Effector memory CD4-positive, alpha-beta T cell (primary cell): ENCODE data around the gene CMKLR1.

Experiments used
- DNase-seq, 3 donors: peaks; one replicate each; pipeline ENCODE4 v3.0.0-alpha.2; 2020
- H3K27ac ChIP-seq: 2 replicates; pipeline ENCODE4 v1.7.0; 2013; ENCODE audit warnings: mild to moderate bottlenecking, low read length, moderate library complexity; ENCODE audit not compliant: insufficient read depth, poor library complexity, severe bottlenecking
- H3K27me3 ChIP-seq: replicated peaks from 2 replicates; pipeline ENCODE4 v1.7.0; 2013; ENCODE audit warnings: mild to moderate bottlenecking, low read length; ENCODE audit not compliant: insufficient read depth, control insufficient read depth, poor library complexity, severe bottlenecking
- H3K36me3 ChIP-seq: 2 replicates; pipeline ENCODE4 v1.7.0; 2013; ENCODE audit warnings: mild to moderate bottlenecking, low read length, moderate library complexity; ENCODE audit not compliant: control insufficient read depth, insufficient read depth
- H3K4me1 ChIP-seq: 2 replicates; pipeline ENCODE4 v1.7.0; 2013; ENCODE audit warnings: low read length, mild to moderate bottlenecking; ENCODE audit not compliant: control insufficient read depth, insufficient read depth, poor library complexity, severe bottlenecking
- H3K4me3 ChIP-seq: 2 replicates; pipeline ENCODE4 v1.7.0; 2013; ENCODE audit warnings: low read length, low read depth, mild to moderate bottlenecking; ENCODE audit not compliant: insufficient read depth, poor library complexity, severe bottlenecking
- H3K9me3 ChIP-seq: 2 replicates; pipeline ENCODE4 v1.7.0; 2013; ENCODE audit warnings: mild to moderate bottlenecking, low read length, moderate library complexity; ENCODE audit not compliant: control insufficient read depth

Gene CMKLR1

GRCh38 chr12:108299980-108300696 lies 39.0 kb downstream of the CMKLR1 start:
- Histone ChIP-seq H3K36me3 (no peaks in the 10 kb centered on the region), H3K27ac (no peak overlapping the region), H3K4me3 (no peak overlapping the region), H3K4me1 (no peaks in the 10 kb centered on the region), H3K9me3 (no peaks in the 10 kb centered on the region), H3K27me3 (no peaks in the 10 kb centered on the region)
- DNase-seq, result no peak

GRCh38 chr12:108299516-108299915 lies 39.6 kb downstream of the CMKLR1 start:
- H3K36me3 ChIP-seq, result no peaks in the 10 kb centered on the region
- no peaks in the 10 kb centered on the region for H3K9me3 ChIP-seq
- H3K4me3 ChIP-seq, result no peak overlapping the region
- DNase-seq, result no peak
- H3K27me3 ChIP-seq, result no peaks in the 10 kb centered on the region
- no peaks in the 10 kb centered on the region for H3K4me1 ChIP-seq
- no peak overlapping the region for H3K27ac ChIP-seq

GRCh38 chr12:108298761-108299275 lies 40.3 kb downstream of the CMKLR1 start:
- Histone ChIP-seq H3K27me3 (no peaks in the 10 kb centered on the region), H3K9me3 (no peaks in the 10 kb centered on the region), H3K4me3 (no peak overlapping the region), H3K27ac (no peak overlapping the region), H3K36me3 (no peaks in the 10 kb centered on the region), H3K4me1 (no peaks in the 10 kb centered on the region)
- DNase-seq, result no peak

GRCh38 chr12:108297895-108298760 lies 41.0 kb downstream of the CMKLR1 start:
- Histone ChIP-seq H3K4me3 (no peak overlapping the region), H3K9me3 (no peaks in the 10 kb centered on the region), H3K4me1 (no peaks in the 10 kb centered on the region), H3K27ac (no peak overlapping the region), H3K27me3 (no peaks in the 10 kb centered on the region), H3K36me3 (no peaks in the 10 kb centered on the region)
- no peak for DNase-seq

GRCh38 chr12:108297424-108297823 lies 41.7 kb downstream of the CMKLR1 start:
- Histone ChIP-seq H3K9me3 (no peaks in the 10 kb centered on the region), H3K4me1 (no peaks in the 10 kb centered on the region), H3K36me3 (no peaks in the 10 kb centered on the region), H3K27ac (no peak overlapping the region), H3K4me3 (no peak overlapping the region), H3K27me3 (no peaks in the 10 kb centered on the region)
- DNase-seq, result no peak

GRCh38 chr12:108296945-108297344 lies 42.2 kb downstream of the CMKLR1 start:
- H3K9me3 ChIP-seq, result no peaks in the 10 kb centered on the region
- no peaks in the 10 kb centered on the region for H3K27me3 ChIP-seq
- no peak overlapping the region for H3K4me3 ChIP-seq
- no peak overlapping the region for H3K27ac ChIP-seq
- H3K36me3 ChIP-seq, result no peaks in the 10 kb centered on the region
- DNase-seq, result no peak
- H3K4me1 ChIP-seq, result no peaks in the 10 kb centered on the region

GRCh38 chr12:108295641-108296040 lies 43.5 kb downstream of the CMKLR1 start:
- H3K4me3 ChIP-seq, result no peak overlapping the region
- H3K27ac ChIP-seq, result no peak overlapping the region
- H3K4me1 ChIP-seq, result no peaks in the 10 kb centered on the region
- H3K27me3 ChIP-seq, result no peaks in the 10 kb centered on the region
- no peaks in the 10 kb centered on the region for H3K36me3 ChIP-seq
- no peak for DNase-seq
- H3K9me3 ChIP-seq, result no peaks in the 10 kb centered on the region

- Histone ChIP-seq H3K4me1 (no peaks in the 10 kb centered on the region), H3K27me3 (no peaks in the 10 kb centered on the region), H3K4me3 (no peak overlapping the region), H3K9me3 (no peaks in the 10 kb centered on the region), H3K27ac (no peak overlapping the region), H3K36me3 (no peaks in the 10 kb centered on the region)
- no peak for DNase-seq
These were observed 49.6 kb downstream of the CMKLR1 start for GRCh38 chr12:108289350-108290161.

- no peaks in the 10 kb centered on the region for H3K27me3 ChIP-seq
- no peak for DNase-seq
- no peaks in the 10 kb centered on the region for H3K4me1 ChIP-seq
- no peaks in the 10 kb centered on the region for H3K36me3 ChIP-seq
- H3K9me3 ChIP-seq, result no peaks in the 10 kb centered on the region
- H3K4me3 ChIP-seq, result no peak overlapping the region
- H3K27ac ChIP-seq, result no peak overlapping the region
These were observed 51.9 kb downstream of the CMKLR1 start for GRCh38 chr12:108287227-108287626.
